Spleen (tissue), 7 donors: ENCODE measurements around the gene ODAD3.

ENCODE experiments used
- POLR2A ChIP-seq, 3 donors: fragments of 450-650 bp; IDR thresholded peaks; one replicate each; pipeline ENCODE4 v1.5.1; 2017; ENCODE audit warnings: antibody characterized with exemption in 3 of 3, mild to moderate bottlenecking in 1 of 3
- POLR2AphosphoS5 ChIP-seq, 3 donors: sonication (generic); formaldehyde crosslinking; IDR thresholded peaks; one replicate each; pipeline ENCODE4 v1.5.1; 2017; ENCODE audit warnings: antibody characterized with exemption in 3 of 3
- TF ChIP-seq, protein P1 (sequence below), 11 experiments: fragments of 200-600 bp in 7 of 11; fragments of 450-650 bp in 4 of 11; sonication (generic) in 4 of 11; IDR thresholded peaks in 8 of 11; conservative IDR thresholded peaks in 3 of 11; 1 replicate in 7 of 11; 2 replicates in 4 of 11; pipeline versions ENCODE4 v1.4.0 to v1.8.0; 2016 to 2021; ENCODE audit warnings: antibody characterized with exemption in 11 of 11, inconsistent platforms in 4 of 11, mild to moderate bottlenecking in 1 of 11
- donor health status: DM: no; HTN: no; CAD: no; lungs with moderate emphysema.
- donor health status: DM: no; HTN: no; CAD: no.
- donor health status: DM: no; HTN: no; CAD: no.

DNA sequence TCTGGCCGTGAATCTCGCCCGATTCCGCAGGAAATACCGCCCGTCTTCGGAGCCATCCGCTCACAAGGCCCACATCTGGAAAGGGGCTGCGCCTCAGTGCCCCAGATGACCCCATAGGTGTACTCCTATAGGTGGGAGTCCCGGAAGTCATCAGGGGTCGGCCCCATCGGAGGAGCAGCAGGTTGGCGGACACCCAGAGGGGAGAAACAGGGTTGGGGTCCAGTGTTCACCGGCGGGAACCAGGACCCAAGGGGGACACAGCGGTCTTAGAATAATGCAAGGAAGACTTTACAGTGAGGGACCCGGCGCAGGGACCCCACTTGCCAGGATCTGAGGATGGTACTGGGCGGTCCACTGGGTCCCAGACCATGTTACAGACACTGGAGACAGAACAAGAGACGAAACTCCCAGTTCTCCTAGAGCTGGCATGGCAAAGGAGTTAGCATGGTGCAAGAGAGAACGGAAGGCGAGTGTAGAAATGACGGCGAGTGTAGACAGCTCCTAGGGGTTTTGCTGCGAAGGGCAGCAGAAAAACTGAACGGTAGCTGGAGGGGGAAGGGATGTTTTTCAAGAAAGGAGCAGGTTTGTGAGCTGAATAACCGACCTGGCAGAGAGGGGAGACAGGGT, 11.6 kb downstream of the ODAD3 start:
- TF ChIP-seq POLR2A (IDR thresholded peaks at IDR 0.05) (no peak), POLR2AphosphoS5 (IDR thresholded peaks at IDR 0.05) (no peak)
- TF ChIP-seq, protein P1, sequence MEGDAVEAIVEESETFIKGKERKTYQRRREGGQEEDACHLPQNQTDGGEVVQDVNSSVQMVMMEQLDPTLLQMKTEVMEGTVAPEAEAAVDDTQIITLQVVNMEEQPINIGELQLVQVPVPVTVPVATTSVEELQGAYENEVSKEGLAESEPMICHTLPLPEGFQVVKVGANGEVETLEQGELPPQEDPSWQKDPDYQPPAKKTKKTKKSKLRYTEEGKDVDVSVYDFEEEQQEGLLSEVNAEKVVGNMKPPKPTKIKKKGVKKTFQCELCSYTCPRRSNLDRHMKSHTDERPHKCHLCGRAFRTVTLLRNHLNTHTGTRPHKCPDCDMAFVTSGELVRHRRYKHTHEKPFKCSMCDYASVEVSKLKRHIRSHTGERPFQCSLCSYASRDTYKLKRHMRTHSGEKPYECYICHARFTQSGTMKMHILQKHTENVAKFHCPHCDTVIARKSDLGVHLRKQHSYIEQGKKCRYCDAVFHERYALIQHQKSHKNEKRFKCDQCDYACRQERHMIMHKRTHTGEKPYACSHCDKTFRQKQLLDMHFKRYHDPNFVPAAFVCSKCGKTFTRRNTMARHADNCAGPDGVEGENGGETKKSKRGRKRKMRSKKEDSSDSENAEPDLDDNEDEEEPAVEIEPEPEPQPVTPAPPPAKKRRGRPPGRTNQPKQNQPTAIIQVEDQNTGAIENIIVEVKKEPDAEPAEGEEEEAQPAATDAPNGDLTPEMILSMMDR (IDR thresholded peaks at IDR 0.05 in 8 of 11, conservative IDR thresholded peaks at IDR 0.05 in 3 of 11) = no peak
